ENCODE results near the gene BNIPL.

DNA sequence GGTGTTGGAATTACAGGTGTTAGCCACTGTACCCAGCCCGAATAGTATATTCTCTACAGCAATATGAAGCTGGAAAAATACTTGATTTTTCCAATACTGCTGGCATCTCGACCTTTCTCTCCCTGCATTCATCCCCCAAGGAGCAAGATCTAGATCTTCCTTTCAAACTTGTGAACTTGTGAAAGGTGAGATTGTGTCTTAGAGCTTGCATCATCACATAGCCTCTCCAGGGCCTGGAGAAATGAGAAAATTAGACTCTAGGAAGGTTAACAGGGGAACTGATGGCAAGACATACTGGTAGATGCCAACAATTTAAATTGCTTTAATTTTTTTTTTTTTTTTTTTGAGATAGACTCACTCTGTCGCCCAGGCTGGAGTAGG is 26.1 kb upstream of the BNIPL start:
- TF ChIP-seq POLR2AphosphoS5 (IDR thresholded peaks at IDR 0.05), result no peak
- TF ChIP-seq CTCF (IDR thresholded peaks at IDR 0.05), result no peak
- no peak for TF ChIP-seq POLR2A (IDR thresholded peaks at IDR 0.05)
- TF ChIP-seq EP300 (IDR thresholded peaks at IDR 0.05; ENCODE audit: low read depth), result no peak

All from transverse colon (tissue), 4 donors.